ENCODE data around the gene ATP10B. TPM values are rescaled to one million over a fixed set of nuclear protein-coding genes. Genes with fewer than 3 reads are reported as not detected.
A peak's percentile ranks its signal among the peaks of the same experiment; 100 is the strongest.

The ATP10B gene
- total RNA-seq, 2 donors from 2014 or later = 162 to 232 TPM

DNA sequence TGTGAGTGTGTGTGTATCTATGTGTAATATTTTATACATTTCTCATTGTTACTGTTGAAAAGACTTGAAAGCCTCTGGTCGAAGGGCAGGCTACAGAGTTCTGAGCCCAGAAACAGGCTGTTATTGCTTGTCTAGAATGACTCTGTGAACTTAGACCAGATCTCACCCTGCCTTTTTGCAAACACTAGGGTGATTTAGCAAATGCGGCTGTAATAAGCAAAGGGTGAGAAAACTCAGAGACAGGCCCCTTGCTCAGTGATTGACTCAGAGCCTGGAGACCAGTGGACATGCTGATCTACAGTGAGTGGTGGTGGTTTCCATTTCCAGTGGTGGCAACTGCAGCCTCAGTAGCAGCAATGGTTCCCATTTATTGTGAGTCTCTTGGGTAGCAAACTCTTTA is 183.7 kb downstream of the ATP10B start:
- no peaks in the 10 kb centered on the region for H3K9me3 ChIP-seq
- no peaks in the 10 kb centered on the region for H3K27me3 ChIP-seq
- no peak overlapping the region for H3K9ac ChIP-seq (ENCODE audit: low read depth in 2 of 2, low read length in 2 of 2)
- H3K36me3 ChIP-seq = peaks cover 5% of the 10 kb centered on the region
- no peaks in the 10 kb centered on the region for H3K4me1 ChIP-seq
- H3K27ac ChIP-seq = no peak overlapping the region
- intact Hi-C loops (cut with DNase I) = no loop called here
- no peak overlapping the region for H3K4me3 ChIP-seq
- TF ChIP-seq, protein P1, sequence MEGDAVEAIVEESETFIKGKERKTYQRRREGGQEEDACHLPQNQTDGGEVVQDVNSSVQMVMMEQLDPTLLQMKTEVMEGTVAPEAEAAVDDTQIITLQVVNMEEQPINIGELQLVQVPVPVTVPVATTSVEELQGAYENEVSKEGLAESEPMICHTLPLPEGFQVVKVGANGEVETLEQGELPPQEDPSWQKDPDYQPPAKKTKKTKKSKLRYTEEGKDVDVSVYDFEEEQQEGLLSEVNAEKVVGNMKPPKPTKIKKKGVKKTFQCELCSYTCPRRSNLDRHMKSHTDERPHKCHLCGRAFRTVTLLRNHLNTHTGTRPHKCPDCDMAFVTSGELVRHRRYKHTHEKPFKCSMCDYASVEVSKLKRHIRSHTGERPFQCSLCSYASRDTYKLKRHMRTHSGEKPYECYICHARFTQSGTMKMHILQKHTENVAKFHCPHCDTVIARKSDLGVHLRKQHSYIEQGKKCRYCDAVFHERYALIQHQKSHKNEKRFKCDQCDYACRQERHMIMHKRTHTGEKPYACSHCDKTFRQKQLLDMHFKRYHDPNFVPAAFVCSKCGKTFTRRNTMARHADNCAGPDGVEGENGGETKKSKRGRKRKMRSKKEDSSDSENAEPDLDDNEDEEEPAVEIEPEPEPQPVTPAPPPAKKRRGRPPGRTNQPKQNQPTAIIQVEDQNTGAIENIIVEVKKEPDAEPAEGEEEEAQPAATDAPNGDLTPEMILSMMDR (IDR thresholded peaks at IDR 0.05) = no peak
- no peak for DNase-seq

GRCh38 chr5:160667160-160667559 is 184.9 kb downstream of the ATP10B start:
- Histone ChIP-seq H3K4me3 (no peak overlapping the region), H3K36me3 (peaks cover 5% of the 10 kb centered on the region), H3K27ac (no peak overlapping the region), H3K9ac (ENCODE audit: low read depth in 2 of 2, low read length in 2 of 2) (no peak overlapping the region), H3K4me1 (no peaks in the 10 kb centered on the region), H3K9me3 (no peaks in the 10 kb centered on the region), H3K27me3 (no peaks in the 10 kb centered on the region)
- TF ChIP-seq, protein P1 (IDR thresholded peaks at IDR 0.05) = no peak
- intact Hi-C loops (cut with DNase I) = no loop called here
- DNase-seq = no peak

DNA sequence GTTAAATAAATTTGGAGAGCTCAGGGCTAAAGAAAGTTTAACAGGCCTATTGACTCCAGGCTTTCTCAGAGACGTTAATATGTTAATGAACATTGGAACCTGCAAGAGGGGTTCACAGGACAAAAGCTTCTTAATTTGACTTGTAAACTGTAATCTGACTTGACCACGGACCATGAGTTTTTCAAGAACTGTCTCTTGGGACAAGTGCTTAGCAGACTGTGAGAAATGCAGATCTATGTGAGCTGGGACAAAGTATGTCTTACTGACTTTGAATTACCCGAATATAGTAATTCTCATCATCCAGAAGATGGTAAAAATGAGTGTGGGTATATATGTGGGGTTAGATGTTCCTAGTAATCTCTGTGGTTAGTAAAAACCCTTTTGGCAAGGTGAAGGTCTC is 186.6 kb downstream of the ATP10B start:
- no peaks in the 10 kb centered on the region for H3K9me3 ChIP-seq
- intact Hi-C loops (cut with DNase I) = no loop called here
- TF ChIP-seq, protein P1 (IDR thresholded peaks at IDR 0.05) = no peak
- no peaks in the 10 kb centered on the region for H3K4me1 ChIP-seq
- no peak overlapping the region for H3K9ac ChIP-seq (ENCODE audit: low read depth in 2 of 2, low read length in 2 of 2)
- no peak overlapping the region for H3K27ac ChIP-seq
- H3K27me3 ChIP-seq = no peaks in the 10 kb centered on the region
- peaks cover 5% of the 10 kb centered on the region for H3K36me3 ChIP-seq
- no peak for DNase-seq
- H3K4me3 ChIP-seq = no peak overlapping the region

DNA sequence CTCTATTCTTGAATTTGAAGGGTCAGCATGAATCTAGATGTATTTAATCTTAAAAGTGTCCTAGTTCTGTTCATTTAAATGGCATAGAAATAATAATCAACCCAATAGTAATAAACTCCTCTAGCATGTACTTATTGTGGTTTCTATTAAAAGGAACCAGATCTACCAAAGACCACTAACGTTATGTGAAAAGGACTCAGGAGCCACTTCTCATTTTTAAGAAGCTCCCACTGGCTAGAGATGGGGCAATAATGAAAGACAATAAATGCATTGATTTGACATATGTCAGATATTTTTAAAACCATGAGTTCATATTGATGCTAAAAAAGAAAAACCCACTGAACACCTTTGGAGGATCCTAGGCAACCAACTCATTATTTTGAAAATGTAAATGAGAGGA is 191.9 kb downstream of the ATP10B start:
- no peaks in the 10 kb centered on the region for H3K9me3 ChIP-seq
- H3K27me3 ChIP-seq = no peaks in the 10 kb centered on the region
- no peak for DNase-seq
- TF ChIP-seq, protein P1 (IDR thresholded peaks at IDR 0.05) = no peak
- peaks cover 7% of the 10 kb centered on the region for H3K4me1 ChIP-seq
- no peak overlapping the region for H3K9ac ChIP-seq (ENCODE audit: low read depth in 2 of 2, low read length in 2 of 2)
- H3K36me3 ChIP-seq = no peaks in the 10 kb centered on the region
- intact Hi-C loops (cut with DNase I) = no loop called here
- no peak overlapping the region for H3K27ac ChIP-seq
- H3K4me3 ChIP-seq = no peak overlapping the region

- H3K36me3 ChIP-seq = no peaks in the 10 kb centered on the region
- intact Hi-C loops (cut with DNase I) = no loop called here
- H3K27me3 ChIP-seq = no peaks in the 10 kb centered on the region
- H3K9ac ChIP-seq (ENCODE audit: low read depth in 2 of 2, low read length in 2 of 2) = peak overlapping the region in 1 of 2 donors; percentile 73
- TF ChIP-seq, protein P1 (IDR thresholded peaks at IDR 0.05) = no peak
- H3K4me3 ChIP-seq = no peak overlapping the region
- peaks cover 12% of the 10 kb centered on the region for H3K4me1 ChIP-seq
- DNase-seq = peak; percentile 67
- no peaks in the 10 kb centered on the region for H3K9me3 ChIP-seq
- H3K27ac ChIP-seq = peak overlapping the region; percentile 82
Measured at GRCh38 chr5:160657622-160658458, 194.2 kb downstream of the ATP10B start.
